Activated CD4-positive, alpha-beta T cell treated with anti-CD3 and anti-CD28 coated beads for 1 hour (primary cell): ENCODE results near the gene SIRT5.

Source experiments
- DNase-seq: peaks from one replicate; pipeline ENCODE4 v3.0.0-alpha.2; 2020

The SIRT5 gene

GRCh38 chr6:13638014-13638413 lies 63.6 kb downstream of the SIRT5 start:
- no peak for DNase-seq

DNA sequence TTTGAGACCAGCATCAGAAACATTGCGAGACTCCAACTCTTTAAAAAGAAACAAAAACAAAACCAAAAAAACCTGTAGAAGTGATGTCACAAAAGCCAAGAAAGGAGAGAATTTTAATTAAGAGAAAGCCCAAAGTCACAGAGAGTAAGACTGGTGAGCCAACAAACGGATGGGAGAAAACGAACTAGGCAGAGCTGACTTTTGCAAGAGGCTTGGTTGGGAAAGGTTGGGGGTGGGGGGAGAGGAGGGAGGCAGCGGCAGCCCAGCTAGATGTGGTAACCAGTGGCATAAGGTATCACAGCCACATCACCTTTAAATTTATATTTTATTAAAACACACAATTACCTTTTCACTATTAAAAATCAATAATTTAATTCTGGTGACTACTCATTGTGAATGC lies 64.2 kb downstream of the SIRT5 start:
- no peak for DNase-seq

- DNase-seq, result no peak
Measured at GRCh38 chr6:13641315-13641714, 66.9 kb downstream of the SIRT5 start.

DNA sequence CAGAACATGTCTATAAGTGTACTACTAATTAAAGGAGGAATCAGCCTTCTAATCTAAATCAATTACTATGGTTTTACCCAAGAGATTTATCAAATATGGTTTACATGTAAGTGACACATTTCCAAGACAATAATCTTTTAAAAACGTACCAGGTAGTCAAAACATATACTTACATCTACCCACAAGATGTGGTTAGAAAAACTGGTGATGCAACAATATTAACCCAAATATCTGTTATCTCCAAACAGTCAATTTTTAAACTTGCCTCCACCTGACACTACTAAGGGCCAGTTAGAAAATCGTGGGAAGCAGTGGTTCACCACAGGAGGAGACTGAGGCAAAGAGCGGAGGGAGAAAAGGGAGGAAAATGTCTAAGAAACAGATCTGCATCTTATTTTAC lies 68.7 kb downstream of the SIRT5 start:
- DNase-seq, result no peak

GRCh38 chr6:13648850-13649249 lies 74.4 kb downstream of the SIRT5 start:
- DNase-seq, result no peak

GRCh38 chr6:13649393-13649792 lies 75.0 kb downstream of the SIRT5 start:
- no peak for DNase-seq

GRCh38 chr6:13653296-13653695 lies 78.9 kb downstream of the SIRT5 start:
- no peak for DNase-seq

- no peak for DNase-seq
Measured at GRCh38 chr6:13654496-13654895, 80.1 kb downstream of the SIRT5 start.

DNA sequence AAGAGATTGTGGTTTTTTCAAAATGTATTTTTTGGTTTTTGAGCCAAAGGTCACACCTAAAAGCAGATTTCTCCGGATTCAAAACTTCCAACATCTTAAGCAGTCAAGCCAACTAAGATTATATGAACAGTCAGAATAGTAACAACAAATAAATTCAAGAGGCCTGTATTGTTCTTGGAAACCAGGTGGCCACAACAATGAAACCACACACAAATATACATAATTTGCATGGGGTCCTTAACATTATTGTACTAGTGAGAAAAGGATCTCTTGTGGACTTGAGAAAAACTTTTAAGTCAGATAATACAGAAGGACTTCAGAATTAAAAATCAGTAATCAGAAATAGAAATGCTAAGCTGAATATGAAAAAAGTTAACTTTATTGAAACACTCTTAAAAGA lies 81.3 kb downstream of the SIRT5 start:
- no peak for DNase-seq

DNA sequence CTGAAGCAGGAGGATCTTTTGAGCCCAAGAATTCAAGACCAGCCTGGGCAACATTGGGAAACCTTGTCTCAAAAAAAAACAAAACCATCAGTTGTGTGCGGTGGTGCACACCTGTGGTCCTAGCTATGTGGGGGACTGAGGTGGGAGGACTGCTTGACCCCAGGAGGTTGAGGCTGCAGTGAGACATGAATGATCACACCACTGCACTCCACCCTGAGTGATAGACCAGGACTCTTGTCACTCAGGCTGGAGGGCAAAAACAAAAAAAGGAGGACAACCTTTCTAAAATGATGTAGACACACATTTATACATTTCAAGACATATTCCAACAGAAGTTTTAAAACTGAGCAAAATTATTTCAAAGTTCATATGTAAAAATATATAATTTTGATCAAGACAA lies 85.9 kb downstream of the SIRT5 start:
- DNase-seq, result no peak

DNA sequence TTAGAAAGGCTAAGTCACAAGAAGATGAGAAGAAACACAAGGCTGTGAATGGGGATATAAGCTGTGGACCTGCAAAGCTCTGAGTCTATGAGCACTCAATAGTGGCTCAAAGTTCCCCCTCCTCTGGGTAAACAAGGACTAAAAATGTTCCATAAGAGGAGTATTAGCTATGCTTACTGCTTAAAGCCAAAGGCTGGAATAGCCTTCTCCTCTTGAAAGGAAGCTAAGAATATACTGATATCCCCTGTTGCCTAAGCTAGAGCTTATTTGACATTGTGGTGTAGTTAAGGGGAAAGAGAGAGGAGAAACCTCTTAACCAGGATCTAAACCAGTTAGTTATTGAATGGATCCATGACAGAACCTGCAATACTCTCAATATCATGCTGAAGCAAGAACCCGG lies 86.5 kb downstream of the SIRT5 start:
- no peak for DNase-seq

GRCh38 chr6:13661647-13662046 lies 87.2 kb downstream of the SIRT5 start:
- no peak for DNase-seq

- no peak for DNase-seq
Measured at GRCh38 chr6:13662651-13663334, 88.4 kb downstream of the SIRT5 start.

- no peak for DNase-seq
Measured at GRCh38 chr6:13663986-13664385, 89.6 kb downstream of the SIRT5 start.
